ENCODE data around the gene TSPAN5.
"Not testable (repeated sequence)": the region's sequence is repeated elsewhere in the genome, so short reads cannot be mapped to it uniquely, and the experiment has no call there.

Gene TSPAN5

GRCh38 chr4:98485816-98486345, 172.5 kb downstream of the TSPAN5 start:
- no peak for TF ChIP-seq CTCF (IDR thresholded peaks at IDR 0.05; ENCODE audit: low read depth, low read length, missing control alignments)
- no peak overlapping the region for H3K4me3 ChIP-seq (replicated peaks; ENCODE audit: low read depth, low read length)
- no peak for DNase-seq (ENCODE audit: extremely low read depth, low read depth)

- no peak for TF ChIP-seq CTCF (IDR thresholded peaks at IDR 0.05; ENCODE audit: low read depth, low read length, missing control alignments)
- no peak for DNase-seq (ENCODE audit: extremely low read depth, low read depth)
- no peak overlapping the region for H3K4me3 ChIP-seq (replicated peaks; ENCODE audit: low read depth, low read length)
Observed at GRCh38 chr4:98484031-98484430, 174.4 kb downstream of the TSPAN5 start.

DNA sequence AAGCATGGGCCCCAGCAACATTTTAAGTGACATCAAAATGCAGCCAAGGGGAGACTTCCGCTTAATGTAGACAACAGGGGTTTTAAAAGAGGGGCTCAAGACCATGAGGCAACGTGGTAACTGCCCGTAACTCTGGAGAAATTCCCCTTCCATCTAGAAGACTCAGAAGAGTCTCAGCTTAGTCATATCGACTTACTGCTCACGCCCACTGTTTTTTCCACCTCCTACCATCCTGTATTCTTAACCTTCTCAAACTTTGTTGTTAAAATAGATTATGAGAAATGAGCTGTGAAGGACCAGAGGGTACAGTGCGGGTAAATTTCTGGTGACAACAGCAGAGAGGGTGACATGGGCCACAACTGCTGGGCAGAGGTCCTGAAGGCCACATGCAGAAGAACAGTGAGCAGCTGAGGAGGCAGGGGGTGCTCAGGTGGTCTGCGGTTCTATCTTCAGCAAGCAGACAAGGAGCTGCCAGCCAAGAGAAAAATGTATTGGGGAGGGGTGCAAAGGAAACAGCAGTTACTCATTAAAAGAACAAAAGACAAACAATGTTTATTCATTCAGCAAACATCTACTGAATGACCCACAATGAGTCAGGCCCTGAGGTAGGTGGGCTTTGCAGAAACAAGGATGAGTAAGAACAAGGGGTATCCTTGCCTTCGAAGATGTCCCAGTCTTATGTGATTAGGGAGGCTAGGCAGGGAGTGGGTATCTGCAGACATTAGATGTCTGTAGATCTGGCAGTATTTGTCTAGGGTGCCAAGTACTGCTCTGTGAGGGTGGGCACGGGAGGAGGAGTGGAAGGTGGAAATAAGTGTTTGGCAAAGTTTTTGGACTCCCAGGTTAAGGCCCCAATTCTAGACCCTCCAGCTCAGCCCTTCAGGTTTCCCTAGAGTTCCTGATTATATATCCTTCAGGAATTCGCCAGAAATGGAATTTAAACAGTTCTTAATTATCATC, 175.3 kb downstream of the TSPAN5 start:
- no peak for TF ChIP-seq CTCF (IDR thresholded peaks at IDR 0.05; ENCODE audit: low read depth, low read length, missing control alignments)
- no peak for DNase-seq (ENCODE audit: extremely low read depth, low read depth)
- H3K4me3 ChIP-seq (replicated peaks; ENCODE audit: low read depth, low read length), result no peak overlapping the region

DNA sequence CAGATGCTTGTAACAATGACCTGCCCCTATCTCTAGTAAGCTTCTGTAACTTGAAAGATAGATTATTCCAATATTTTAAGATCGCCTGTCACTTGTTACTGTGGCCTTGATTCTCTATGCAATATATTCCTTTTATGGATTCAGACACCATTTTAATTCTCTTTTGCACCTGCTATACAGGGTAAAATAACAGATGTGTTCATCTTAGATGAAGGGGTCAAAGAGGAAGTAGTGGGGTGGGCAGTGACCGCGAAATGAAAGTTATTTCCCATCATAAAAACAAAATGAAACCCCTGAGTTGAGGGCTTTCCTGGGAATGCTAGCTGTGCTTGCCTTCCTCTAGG, 175.9 kb downstream of the TSPAN5 start:
- TF ChIP-seq CTCF (IDR thresholded peaks at IDR 0.05; ENCODE audit: low read depth, low read length, missing control alignments), result no peak
- no peak overlapping the region for H3K4me3 ChIP-seq (replicated peaks; ENCODE audit: low read depth, low read length)
- no peak for DNase-seq (ENCODE audit: extremely low read depth, low read depth)

GRCh38 chr4:98481167-98481566, 177.2 kb downstream of the TSPAN5 start:
- no peak overlapping the region for H3K4me3 ChIP-seq (replicated peaks; ENCODE audit: low read depth, low read length)
- no peak for DNase-seq (ENCODE audit: extremely low read depth, low read depth)
- TF ChIP-seq CTCF (IDR thresholded peaks at IDR 0.05; ENCODE audit: low read depth, low read length, missing control alignments), result no peak

DNA sequence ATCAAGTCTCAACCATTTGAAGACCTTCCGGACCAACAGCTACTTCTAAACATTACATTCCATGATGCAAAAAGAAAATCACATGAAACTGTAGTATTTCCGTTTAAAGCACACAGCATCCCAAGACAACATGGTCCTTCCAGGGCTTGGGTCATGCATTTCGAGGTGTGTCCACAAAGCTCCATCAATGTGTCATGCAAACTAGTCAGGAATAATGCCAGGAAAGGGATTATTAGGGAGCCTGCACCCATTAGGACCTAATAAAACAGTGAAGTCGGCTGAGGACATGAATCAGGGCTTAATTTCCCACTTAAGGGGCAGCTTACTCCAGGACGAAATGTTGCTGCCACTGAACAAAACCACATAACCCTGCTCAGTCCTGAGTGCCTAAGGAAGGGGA, 177.9 kb downstream of the TSPAN5 start:
- no peak for DNase-seq (ENCODE audit: extremely low read depth, low read depth)
- no peak for TF ChIP-seq CTCF (IDR thresholded peaks at IDR 0.05; ENCODE audit: low read depth, low read length, missing control alignments)
- H3K4me3 ChIP-seq (replicated peaks; ENCODE audit: low read depth, low read length), result no peak overlapping the region

- DNase-seq (ENCODE audit: extremely low read depth, low read depth); H3K4me3 ChIP-seq (replicated peaks; ENCODE audit: low read depth, low read length): not testable (repeated sequence)
Observed at GRCh38 chr4:98479590-98479989, 178.8 kb downstream of the TSPAN5 start.
